K562 (cell line): ENCODE measurements around the gene C15orf62. TPM values are rescaled to one million over a fixed set of nuclear protein-coding genes. Genes with fewer than 3 reads are reported as not detected.
A peak's percentile ranks its signal among the peaks of the same experiment; 100 is the strongest.

Experiments
- ATF3 ChIP-seq, 2 experiments: fragments of 450-650 bp in 1 of 2; sonication (generic) in 1 of 2; formaldehyde crosslinking in 1 of 2; IDR thresholded peaks in 1 of 2; conservative IDR thresholded peaks in 1 of 2; 2 replicates each; pipeline versions ENCODE4 v1.6.1 to v1.8.1; 2016 to 2023; ENCODE audit warnings: mild to moderate bottlenecking in 2 of 2, moderate library complexity in 2 of 2, inconsistent platforms in 1 of 2, missing genetic modification reagents in 1 of 2
- CBFB ChIP-seq: sonication (generic); formaldehyde crosslinking; IDR thresholded peaks from 2 replicates; pipeline ENCODE4 v1.4.0; 2020; ENCODE audit warnings: mild to moderate bottlenecking, missing genetic modification reagents
- ELF2 ChIP-seq: fragments of 250-450 bp; sonication (Bioruptor Pico); IDR thresholded peaks from 2 replicates; pipeline ENCODE4 v1.5.0; 2021; ENCODE audit warnings: mild to moderate bottlenecking
- ETV1 ChIP-seq: fragments of 450-650 bp; conservative IDR thresholded peaks from 2 replicates; pipeline ENCODE4 v1.6.1; 2016; ENCODE audit warnings: missing genetic modification characterization, control low read depth, low read depth, missing compliant biosample characterization
- ETV5 ChIP-seq: sonication (generic); formaldehyde crosslinking; IDR thresholded peaks from 2 replicates; pipeline ENCODE4 v1.4.0; 2020; ENCODE audit warnings: low read depth, mild to moderate bottlenecking, missing genetic modification reagents
- HIVEP1 ChIP-seq: fragments of 250-450 bp; sonication (Bioruptor Pico); IDR thresholded peaks from 2 replicates; pipeline ENCODE4 v1.4.0; 2020; ENCODE audit warnings: mild to moderate bottlenecking
- KDM4B ChIP-seq, 2 experiments: fragments of 450-650 bp in 1 of 2; sonication (generic) in 1 of 2; IDR thresholded peaks; 2 replicates each; pipeline ENCODE4 v1.6.1; 2016 to 2017; ENCODE audit warnings: borderline replicate concordance in 2 of 2, antibody characterized with exemption in 1 of 2, low read depth in 1 of 2, mild to moderate bottlenecking in 1 of 2
- NFIX ChIP-seq: fragments of 250-450 bp; sonication (Bioruptor Pico); IDR thresholded peaks from 2 replicates; pipeline ENCODE4 v1.4.0; 2020; ENCODE audit warnings: low read depth, mild to moderate bottlenecking, moderate library complexity
- PRDM10 ChIP-seq: fragments of 450-650 bp; IDR thresholded peaks from 2 replicates; pipeline ENCODE4 v1.6.1; 2018; ENCODE audit not compliant: partially characterized antibody
- SIN3A ChIP-seq, 2 experiments: fragments of 150-350 bp in 1 of 2; IDR thresholded peaks; 2 replicates each; pipeline ENCODE4 v1.6.1; 2011 to 2016; ENCODE audit warnings: borderline replicate concordance in 2 of 2, low read depth in 2 of 2, low read length in 2 of 2, mild to moderate bottlenecking in 2 of 2, moderate library complexity in 2 of 2; ENCODE audit not compliant: control insufficient read depth in 1 of 2
- SP2 ChIP-seq: IDR thresholded peaks from 2 replicates; pipeline ENCODE4 v1.6.1; 2011; ENCODE audit warnings: mild to moderate bottlenecking, low read depth, low read length, moderate library complexity; ENCODE audit not compliant: poor library complexity, severe bottlenecking; ENCODE audit errors: extremely low read depth
- ZNF707 ChIP-seq: fragments of 250-450 bp; sonication (Bioruptor Pico); conservative IDR thresholded peaks from 2 replicates; pipeline ENCODE4 v1.8.0; 2022; ENCODE audit warnings: inconsistent platforms, mild to moderate bottlenecking, moderate library complexity
- ZNF79 ChIP-seq: fragments of 250-450 bp; sonication (Bioruptor Pico); IDR thresholded peaks from 2 replicates; pipeline ENCODE4 v1.4.0; 2020; ENCODE audit warnings: low read depth, mild to moderate bottlenecking, moderate library complexity
- polyA plus RNA-seq, 8 experiments: library from polyadenylated mRNA; depleted of rRNA in 4 of 8; stranded (reverse) in 5 of 8; unstranded in 3 of 8; fragments of >200 nt; fragmentation: Nextera tagmentation in 2 of 8; fragmentation: Illumina TruSeq in 1 of 8; extraction: Ambion mirVana in 2 of 8; extraction: Trizol in 1 of 8; gene quantifications; 2 replicates each; pipeline versions ENCODE4 v1.2.1 to v1.2.3, GENCODE V29; 2011 to 2014; ENCODE audit warnings: inconsistent platforms in 1 of 8, missing spikeins in 1 of 8
- total RNA-seq, 7 experiments: library from RNA; depleted of rRNA in 6 of 7; stranded (reverse); fragments of >200 nt in 6 of 7; fragmentation: Illumina TruSeq in 2 of 7; extraction: Trizol in 2 of 7; gene quantifications; 2 replicates each; pipeline versions ENCODE4 v1.2.1 to v1.2.3, GENCODE V29; 2011 to 2021; ENCODE audit warnings: low replicate concordance in 1 of 7
- TF ChIP-seq, protein P1 (sequence below): fragments of 450-650 bp; formaldehyde crosslinking; IDR thresholded peaks from 2 replicates; pipeline ENCODE4 v1.4.0; 2022; ENCODE audit warnings: missing genetic modification characterization
- TF ChIP-seq, protein P2 (sequence below): sonication (generic); formaldehyde crosslinking; IDR thresholded peaks from 2 replicates; pipeline ENCODE4 v1.9.0; 2022; ENCODE audit warnings: mild to moderate bottlenecking, missing genetic modification reagents
- TF ChIP-seq, protein P3 (sequence below): fragments of 450-650 bp; IDR thresholded peaks from 2 replicates; pipeline ENCODE4 v1.6.1; 2018; ENCODE audit warnings: mild to moderate bottlenecking, low read depth; ENCODE audit not compliant: partially characterized antibody

Gene C15orf62
- total and polyA plus RNA-seq, 9 of the 15 experiments (the other 6 are each of a cell fraction or from before 2014, with no cell fraction given): 0.01 to 0.76 (median 0.30) TPM; not detected in 1

DNA sequence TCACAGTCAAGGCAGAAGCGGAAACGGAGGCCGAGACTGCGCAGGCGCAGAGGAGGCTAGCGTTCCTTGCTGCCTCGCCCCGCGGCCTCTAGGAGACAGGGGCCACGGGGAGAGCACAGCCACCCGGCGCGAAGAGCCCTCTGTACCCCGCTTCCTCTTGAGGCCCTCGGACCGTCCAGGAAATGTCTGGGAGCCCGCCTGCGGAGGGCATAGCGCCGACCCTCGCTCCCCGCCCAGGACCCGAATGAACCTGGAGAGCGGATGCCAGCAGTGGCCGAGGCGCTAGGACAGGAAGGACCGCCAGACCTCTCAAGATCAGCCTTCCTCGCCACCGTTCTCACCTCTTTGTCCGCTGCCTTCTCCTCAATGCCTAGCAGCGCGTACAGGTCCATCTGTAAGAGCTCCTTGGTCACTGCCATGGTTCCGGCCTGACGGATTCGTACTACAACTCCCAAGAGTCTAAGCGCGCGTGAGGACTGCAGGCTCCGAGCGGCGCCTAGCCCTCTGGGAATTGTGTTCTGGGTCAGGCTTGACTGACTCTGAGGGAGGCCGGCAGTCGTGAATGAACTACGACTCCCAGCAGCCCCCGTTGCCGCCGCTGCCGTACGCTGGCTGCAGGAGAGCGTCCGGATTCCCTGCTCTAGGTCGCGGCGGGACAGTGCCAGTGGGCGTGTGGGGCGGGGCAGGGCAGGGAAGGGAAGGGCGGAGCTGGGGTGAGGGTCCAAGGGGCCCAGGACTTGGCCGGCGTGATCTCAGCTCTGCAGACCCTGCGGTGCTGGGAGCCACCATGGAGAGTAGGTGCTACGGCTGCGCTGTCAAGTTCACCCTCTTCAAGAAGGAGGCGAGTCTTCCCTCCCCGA, 37.5 kb downstream of the C15orf62 start, which contains the start of the genes DNAJC17 and ZFYVE19 (continued):
- TF ChIP-seq ETV5 (CRISPR knock-in tag) (no peak; the same call in 1 of the 2 replicates), SP2 (no peak), KDM4B (IDR thresholded peaks at IDR 0.05; ENCODE audit: borderline replicate concordance in 2 of 2, low read depth in 1 of 2) (peak in 1 of 2 experiments; percentile 71; a peak in 1 of 4 replicates), CBFB (CRISPR knock-in tag) (peak; percentile 61; the same call in 1 of the 2 replicates), ATF3 (IDR thresholded peaks at IDR 0.05) (no peak), ATF3 (CRISPR knock-in tag; conservative IDR thresholded peaks at IDR 0.05) (0 out of 2 replicates have a peak, but pooled peaks have one; percentile 42), HIVEP1 (CRISPR knock-in tag) (0 out of 2 replicates have a peak, but pooled peaks have one; percentile 65), ETV1 (tag) (peak; percentile 68), ZNF707 (CRISPR knock-in tag) (no peak), ZNF79 (CRISPR knock-in tag) (no peak), PRDM10 (no peak), NFIX (CRISPR knock-in tag) (no peak), ELF2 (CRISPR knock-in tag) (0 out of 2 replicates have a peak, but pooled peaks have one; percentile 13), SIN3A (IDR thresholded peaks at IDR 0.05; ENCODE audit: borderline replicate concordance in 2 of 2, control insufficient read depth in 1 of 2, low read depth in 2 of 2, low read length in 2 of 2) (peak in 1 of 2 experiments; percentile 71; a peak in 1 of 4 replicates)
- TF ChIP-seq, protein P1, sequence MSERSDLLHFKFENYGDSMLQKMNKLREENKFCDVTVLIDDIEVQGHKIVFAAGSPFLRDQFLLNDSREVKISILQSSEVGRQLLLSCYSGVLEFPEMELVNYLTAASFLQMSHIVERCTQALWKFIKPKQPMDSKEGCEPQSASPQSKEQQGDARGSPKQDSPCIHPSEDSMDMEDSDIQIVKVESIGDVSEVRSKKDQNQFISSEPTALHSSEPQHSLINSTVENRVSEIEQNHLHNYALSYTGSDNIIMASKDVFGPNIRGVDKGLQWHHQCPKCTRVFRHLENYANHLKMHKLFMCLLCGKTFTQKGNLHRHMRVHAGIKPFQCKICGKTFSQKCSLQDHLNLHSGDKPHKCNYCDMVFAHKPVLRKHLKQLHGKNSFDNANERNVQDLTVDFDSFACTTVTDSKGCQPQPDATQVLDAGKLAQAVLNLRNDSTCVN (CRISPR knock-in tag): peak; percentile 89; the same call in 1 of the 2 replicates
- TF ChIP-seq, protein P2, sequence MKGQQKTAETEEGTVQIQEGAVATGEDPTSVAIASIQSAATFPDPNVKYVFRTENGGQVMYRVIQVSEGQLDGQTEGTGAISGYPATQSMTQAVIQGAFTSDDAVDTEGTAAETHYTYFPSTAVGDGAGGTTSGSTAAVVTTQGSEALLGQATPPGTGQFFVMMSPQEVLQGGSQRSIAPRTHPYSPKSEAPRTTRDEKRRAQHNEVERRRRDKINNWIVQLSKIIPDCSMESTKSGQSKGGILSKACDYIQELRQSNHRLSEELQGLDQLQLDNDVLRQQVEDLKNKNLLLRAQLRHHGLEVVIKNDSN (CRISPR knock-in tag): peak; percentile 49
- TF ChIP-seq, protein P3, sequence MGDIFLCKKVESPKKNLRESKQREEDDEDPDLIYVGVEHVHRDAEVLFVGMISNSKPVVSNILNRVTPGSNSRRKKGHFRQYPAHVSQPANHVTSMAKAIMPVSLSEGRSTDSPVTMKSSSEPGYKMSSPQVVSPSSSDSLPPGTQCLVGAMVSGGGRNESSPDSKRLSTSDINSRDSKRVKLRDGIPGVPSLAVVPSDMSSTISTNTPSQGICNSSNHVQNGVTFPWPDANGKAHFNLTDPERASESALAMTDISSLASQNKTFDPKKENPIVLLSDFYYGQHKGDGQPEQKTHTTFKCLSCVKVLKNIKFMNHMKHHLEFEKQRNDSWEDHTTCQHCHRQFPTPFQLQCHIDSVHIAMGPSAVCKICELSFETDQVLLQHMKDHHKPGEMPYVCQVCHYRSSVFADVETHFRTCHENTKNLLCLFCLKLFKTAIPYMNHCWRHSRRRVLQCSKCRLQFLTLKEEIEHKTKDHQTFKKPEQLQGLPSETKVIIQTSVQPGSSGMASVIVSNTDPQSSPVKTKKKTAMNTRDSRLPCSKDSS: no peak
